Gastroesophageal sphincter (tissue), 3 donors: ENCODE measurements around the gene PTPN21.

Experiments used
- EP300 ChIP-seq: sonication (generic); formaldehyde crosslinking; IDR thresholded peaks from one replicate; pipeline ENCODE4 v1.6.1; 2017; ENCODE audit warnings: antibody characterized with exemption, mild to moderate bottlenecking
- TF ChIP-seq, protein P1 (sequence below), 4 experiments: fragments of 200-600 bp in 2 of 4; fragments of 450-650 bp in 2 of 4; sonication (generic) in 1 of 4; IDR thresholded peaks; one replicate each; pipeline ENCODE4 v1.5.1; 2017 to 2019; ENCODE audit warnings: antibody characterized with exemption in 4 of 4, mild to moderate bottlenecking in 2 of 4, moderate library complexity in 2 of 4

- TF ChIP-seq, protein P1, sequence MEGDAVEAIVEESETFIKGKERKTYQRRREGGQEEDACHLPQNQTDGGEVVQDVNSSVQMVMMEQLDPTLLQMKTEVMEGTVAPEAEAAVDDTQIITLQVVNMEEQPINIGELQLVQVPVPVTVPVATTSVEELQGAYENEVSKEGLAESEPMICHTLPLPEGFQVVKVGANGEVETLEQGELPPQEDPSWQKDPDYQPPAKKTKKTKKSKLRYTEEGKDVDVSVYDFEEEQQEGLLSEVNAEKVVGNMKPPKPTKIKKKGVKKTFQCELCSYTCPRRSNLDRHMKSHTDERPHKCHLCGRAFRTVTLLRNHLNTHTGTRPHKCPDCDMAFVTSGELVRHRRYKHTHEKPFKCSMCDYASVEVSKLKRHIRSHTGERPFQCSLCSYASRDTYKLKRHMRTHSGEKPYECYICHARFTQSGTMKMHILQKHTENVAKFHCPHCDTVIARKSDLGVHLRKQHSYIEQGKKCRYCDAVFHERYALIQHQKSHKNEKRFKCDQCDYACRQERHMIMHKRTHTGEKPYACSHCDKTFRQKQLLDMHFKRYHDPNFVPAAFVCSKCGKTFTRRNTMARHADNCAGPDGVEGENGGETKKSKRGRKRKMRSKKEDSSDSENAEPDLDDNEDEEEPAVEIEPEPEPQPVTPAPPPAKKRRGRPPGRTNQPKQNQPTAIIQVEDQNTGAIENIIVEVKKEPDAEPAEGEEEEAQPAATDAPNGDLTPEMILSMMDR (IDR thresholded peaks at IDR 0.05) = no peak
- TF ChIP-seq EP300 = no peak
Measured at GRCh38 chr14:88550078-88550477, 4.7 kb downstream of the PTPN21 start.
